Right cardiac atrium (tissue), 5 donors: ENCODE measurements around the gene FXR2. TPM values are rescaled to one million over a fixed set of nuclear protein-coding genes. Genes with fewer than 3 reads are reported as not detected.

Experiments
- ATAC-seq, 2 donors: fragments of 200-7000 bp; cut with Tn5 transposase; one replicate each; pipeline versions ENCODE4 v1.8.0 to v1.9.1; 2020; ENCODE audit warnings: moderate library complexity in 2 of 2, mild to moderate bottlenecking in 1 of 2
- DNase-seq, 3 donors: peaks; one replicate each; pipeline ENCODE4 v3.0.0-alpha.2; 2020
- H3K27ac ChIP-seq: one replicate; pipeline ENCODE4 v1.5.1; 2013; ENCODE audit warnings: mild to moderate bottlenecking, low read length, control low read depth, moderate library complexity
- H3K27me3 ChIP-seq: one replicate; pipeline ENCODE4 v1.6.1; 2013; ENCODE audit not compliant: control insufficient read depth, insufficient read depth
- H3K4me1 ChIP-seq: one replicate; pipeline ENCODE4 v1.6.1; 2013; ENCODE audit warnings: low read length; ENCODE audit not compliant: control insufficient read depth, insufficient read depth
- H3K4me3 ChIP-seq: one replicate; pipeline ENCODE4 v1.5.1; 2013; ENCODE audit warnings: low read length, control low read depth
- H3K9me3 ChIP-seq: one replicate; pipeline ENCODE4 v1.6.1; 2013; ENCODE audit warnings: low read length; ENCODE audit not compliant: control insufficient read depth
- WGBS: extraction: QIAGEN DNeasy Blood & Tissue Kit; methylation state at CpG from one replicate; pipeline ENCODE4 v1.1.7; 2013; 5-methylcytosine and 5-hydroxymethylcytosine counted together
- intact Hi-C, 4 donors: fragments of 100-400 bp; cut with DNase I; formaldehyde crosslinking; loops; one replicate each; pipeline versions ENCODE4 v1.11.0 to v1.14.0; 2022 to 2023
- polyA plus RNA-seq: library from polyadenylated mRNA; stranded (reverse); fragments of 200-250 nt; gene quantifications from one replicate; pipeline ENCODE4 v1.2.3, GENCODE V29; 2013
- total RNA-seq, 4 donors: library from RNA; stranded (reverse); fragmentation: NEBNext Ultra II Directional; extraction: Animal tissue kit (Norgen Biotek cat#: 25700); gene quantifications; one replicate each; pipeline ENCODE4 v1.2.1, GENCODE V29; 2021
- donor health status: healthy with polysubstance abuse.
- donor health status: DM: no; HTN: yes; CAD: no.
- donor health status: DM: no; HTN: no; CAD: no.
- donor health status: DM: no; HTN: yes; CAD: no; lungs with severe emphysema.
- donor health status: DM: yes; HTN: yes; CAD: no.

Gene FXR2
- total and polyA plus RNA-seq, 5 donors = 78.9 to 109 (median 79.6) TPM

GRCh38 chr17:7577327-7578199 lies 37.1 kb downstream of the FXR2 start:
- Histone ChIP-seq H3K4me3 (no peak overlapping the region), H3K4me1 (peaks cover 15% of the 10 kb centered on the region), H3K27me3 (no peaks in the 10 kb centered on the region), H3K27ac (no peak overlapping the region), H3K9me3 (no peaks in the 10 kb centered on the region)
- DNase-seq (no peak), ATAC-seq (no peak)
- 76% methylated on average over 17 of the region's 17 CpGs for WGBS
- intact Hi-C loops = no loop called here

GRCh38 chr17:7576432-7576937 lies 38.2 kb downstream of the FXR2 start:
- Histone ChIP-seq H3K27ac (no peak overlapping the region), H3K9me3 (no peaks in the 10 kb centered on the region), H3K4me3 (no peak overlapping the region), H3K4me1 (peaks cover 12% of the 10 kb centered on the region), H3K27me3 (no peaks in the 10 kb centered on the region)
- intact Hi-C loops = no loop called here
- no peak for ATAC-seq
- WGBS = 78% methylated on average over 14 of the region's 14 CpGs
- DNase-seq = no peak

GRCh38 chr17:7575959-7576358 lies 38.7 kb downstream of the FXR2 start:
- intact Hi-C loops = no loop called here
- Histone ChIP-seq H3K27me3 (no peaks in the 10 kb centered on the region), H3K27ac (no peak overlapping the region), H3K4me3 (no peak overlapping the region), H3K9me3 (no peaks in the 10 kb centered on the region), H3K4me1 (peaks cover 12% of the 10 kb centered on the region)
- WGBS = 65% methylated on average over 7 of the region's 7 CpGs
- DNase-seq (no peak), ATAC-seq (no peak)

- Histone ChIP-seq H3K4me1 (peaks cover 12% of the 10 kb centered on the region), H3K27me3 (no peaks in the 10 kb centered on the region), H3K27ac (no peak overlapping the region), H3K9me3 (no peaks in the 10 kb centered on the region), H3K4me3 (no peak overlapping the region)
- intact Hi-C loops = no loop called here
- DNase-seq = no peak
- no peak for ATAC-seq
- 68% methylated on average over 1 of the region's 1 CpG for WGBS
Measured at GRCh38 chr17:7575481-7575883, 39.2 kb downstream of the FXR2 start.

- 18% methylated on average over 15 of the region's 15 CpGs for WGBS
- H3K4me1 ChIP-seq = peaks cover 7% of the 10 kb centered on the region
- no peaks in the 10 kb centered on the region for H3K9me3 ChIP-seq
- no peak for ATAC-seq
- peak overlapping the region; percentile 85 for H3K4me3 ChIP-seq
- intact Hi-C loops = no loop called here
- no peak for DNase-seq
- peak overlapping the region; percentile 40 for H3K27ac ChIP-seq
- H3K27me3 ChIP-seq = no peaks in the 10 kb centered on the region
Measured at GRCh38 chr17:7574176-7574953, 40.3 kb downstream of the FXR2 start.

GRCh38 chr17:7573324-7574080 lies 41.2 kb downstream of the FXR2 start:
- no peaks in the 10 kb centered on the region for H3K27me3 ChIP-seq
- WGBS = under 1% methylated on average over 71 of the region's 71 CpGs
- peak; percentile 82 for ATAC-seq
- peak; percentile 90 to 96 (median 95) for DNase-seq
- intact Hi-C loops = no loop called here
- peaks cover 7% of the 10 kb centered on the region for H3K4me1 ChIP-seq
- peak overlapping the region; percentile 94 for H3K27ac ChIP-seq
- no peaks in the 10 kb centered on the region for H3K9me3 ChIP-seq
- H3K4me3 ChIP-seq = peak overlapping the region; percentile 85

- intact Hi-C loops = no loop called here
- ATAC-seq = peak; percentile 93 to 96
- H3K9me3 ChIP-seq = no peaks in the 10 kb centered on the region
- DNase-seq = peak; percentile 99 to 100 (median 100)
- H3K27me3 ChIP-seq = no peaks in the 10 kb centered on the region
- H3K27ac ChIP-seq = peak overlapping the region; percentile 94
- under 1% methylated on average over 73 of the region's 73 CpGs for WGBS
- H3K4me3 ChIP-seq = peak overlapping the region; percentile 85
- H3K4me1 ChIP-seq = peaks cover 7% of the 10 kb centered on the region
Measured at GRCh38 chr17:7572588-7573323, 41.9 kb downstream of the FXR2 start.

GRCh38 chr17:7572338-7572587 lies 42.4 kb downstream of the FXR2 start:
- peak overlapping the region; percentile 53 for H3K4me3 ChIP-seq
- peak overlapping the region; percentile 98 for H3K27ac ChIP-seq
- intact Hi-C loops = no loop called here
- ATAC-seq (no peak), DNase-seq (no peak)
- no peaks in the 10 kb centered on the region for H3K9me3 ChIP-seq
- H3K27me3 ChIP-seq = no peaks in the 10 kb centered on the region
- H3K4me1 ChIP-seq = peaks cover 7% of the 10 kb centered on the region
- WGBS = 2% methylated on average over 11 of the region's 11 CpGs

- intact Hi-C loops = no loop called here
- DNase-seq (peak in 1 of 3 donors; percentile 37), ATAC-seq (no peak)
- no peak overlapping the region for H3K27ac ChIP-seq
- H3K27me3 ChIP-seq = no peaks in the 10 kb centered on the region
- H3K4me3 ChIP-seq = no peak overlapping the region
- H3K4me1 ChIP-seq = peaks cover 3% of the 10 kb centered on the region
- 94% methylated on average over 10 of the region's 10 CpGs for WGBS
- H3K9me3 ChIP-seq = no peaks in the 10 kb centered on the region
Measured at GRCh38 chr17:7570351-7570750, 44.3 kb downstream of the FXR2 start.

- intact Hi-C loops = loop anchor here in 1 of 4 donors (10.0 kb wide), 1 partner anchor 135 kb away; the partner anchor contains the start of genes FGF11 and TMEM102
- H3K4me1 ChIP-seq = peaks cover 3% of the 10 kb centered on the region
- DNase-seq = no peak
- no peaks in the 10 kb centered on the region for H3K27me3 ChIP-seq
- H3K4me3 ChIP-seq = no peak overlapping the region
- no peak overlapping the region for H3K27ac ChIP-seq
- ATAC-seq = no peak
- WGBS = 81% methylated on average over 5 of the region's 5 CpGs
- no peaks in the 10 kb centered on the region for H3K9me3 ChIP-seq
Measured at GRCh38 chr17:7569571-7569970, 45.1 kb downstream of the FXR2 start.
